Breast epithelium (tissue), 4 donors: ENCODE data around the gene SPRY2. TPM values are rescaled to one million over a fixed set of nuclear protein-coding genes. Genes with fewer than 3 reads are reported as not detected.

Experiments
- DNase-seq, 2 donors: peaks; one replicate each; pipeline ENCODE4 v3.0.0-alpha.2; 2019; ENCODE audit warnings: low spot score in 2 of 2
- H3K27ac ChIP-seq, 2 donors: fragments of 200-600 bp; sonication (generic) in 1 of 2; one replicate each; pipeline ENCODE4 v1.5.1; 2016 to 2019; ENCODE audit warnings: mild to moderate bottlenecking in 1 of 2
- H3K27me3 ChIP-seq, 2 donors: fragments of 200-600 bp; sonication (generic) in 1 of 2; one replicate each; pipeline versions ENCODE4 v1.5.1 to v1.6.0; 2017 to 2019; ENCODE audit warnings: control low read depth in 1 of 2, mild to moderate bottlenecking in 1 of 2
- H3K36me3 ChIP-seq: fragments of 200-600 bp; one replicate; pipeline ENCODE4 v1.5.1; 2019
- H3K4me1 ChIP-seq, 2 donors: fragments of 200-600 bp; sonication (generic); one replicate each; pipeline ENCODE4 v1.5.1; 2016 to 2019; ENCODE audit warnings: control low read depth in 1 of 2
- H3K4me3 ChIP-seq, 3 donors: fragments of 200-600 bp; sonication (generic); 1 replicate in 2 of 3; 2 replicates in 1 of 3; pipeline ENCODE4 v1.5.1; 2016 to 2019; ENCODE audit warnings: mild to moderate bottlenecking in 3 of 3, moderate library complexity in 2 of 3
- H3K9me3 ChIP-seq, 2 donors: fragments of 200-600 bp; sonication (generic) in 1 of 2; one replicate each; pipeline ENCODE4 v1.5.1; 2016 to 2019; ENCODE audit warnings: control low read depth in 1 of 2
- CTCF ChIP-seq, 3 donors: fragments of 450-650 bp; IDR thresholded peaks; one replicate each; pipeline ENCODE4 v1.5.1; 2016 to 2017; ENCODE audit warnings: antibody characterized with exemption in 3 of 3, mild to moderate bottlenecking in 3 of 3, moderate library complexity in 3 of 3
- POLR2A ChIP-seq: fragments of 450-650 bp; IDR thresholded peaks from one replicate; pipeline ENCODE4 v1.6.1; 2016; ENCODE audit warnings: antibody characterized with exemption, mild to moderate bottlenecking, moderate library complexity
- POLR2AphosphoS5 ChIP-seq, 3 donors: sonication (generic); formaldehyde crosslinking; IDR thresholded peaks; one replicate each; pipeline ENCODE4 v1.6.1; 2017; ENCODE audit warnings: antibody characterized with exemption in 3 of 3
- intact Hi-C: fragments of 100-400 bp; cut with DNase I; formaldehyde crosslinking; loops from one replicate; pipeline ENCODE4 v1.15.1; 2023; ENCODE audit warnings: low total_unique reads
- total RNA-seq, 3 donors: library from RNA; depleted of rRNA; stranded (reverse); fragments of >200 nt; gene quantifications; one replicate each; pipeline ENCODE4 v1.1.0, GENCODE V29; 2016

Gene SPRY2
- total RNA-seq, 3 donors from 2014 or later = 52.1 to 76.0 (median 71.0) TPM

- no peaks in the 10 kb centered on the region for H3K27me3 ChIP-seq
These were observed 937 bp upstream of the SPRY2 start for GRCh38 chr13:80341756-80342370.

DNA sequence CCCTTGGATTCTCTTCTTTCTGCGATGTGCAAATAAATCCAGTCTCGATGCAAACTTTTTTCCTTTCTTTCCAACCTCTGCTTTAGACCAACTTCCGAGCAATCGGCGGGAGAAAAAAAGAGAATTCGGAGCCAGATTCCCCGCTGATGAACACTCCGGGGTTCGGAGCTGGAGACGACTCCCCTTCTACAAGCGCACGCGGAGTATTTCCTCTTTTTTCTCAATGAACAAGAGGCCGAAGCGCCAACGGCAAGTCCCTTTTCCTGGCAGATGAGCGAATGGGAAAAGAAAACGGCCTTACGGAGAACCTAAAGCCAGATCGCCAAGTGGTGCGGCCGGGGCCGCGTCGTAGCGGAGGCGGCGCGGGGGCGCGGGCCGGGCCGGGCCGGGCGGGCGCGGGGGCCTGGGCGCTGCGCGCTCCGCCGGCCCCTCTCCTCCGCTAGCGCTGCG lies 250 bp downstream of the SPRY2 start:
- DNase-seq = peak in 1 of 2 donors; percentile 25
- intact Hi-C loops = no loop called here
- TF ChIP-seq POLR2A = no peak
- TF ChIP-seq POLR2AphosphoS5 (IDR thresholded peaks at IDR 0.05) = no peak
- no peak for TF ChIP-seq CTCF (IDR thresholded peaks at IDR 0.05)
- Histone ChIP-seq H3K4me3 (peak overlapping the region; percentile 59 to 88 (median 78)), H3K4me1 (no peaks in the 10 kb centered on the region), H3K27me3 (no peaks in the 10 kb centered on the region), H3K27ac (peak overlapping the region; percentile 96 to 98), H3K36me3 (no peaks in the 10 kb centered on the region), H3K9me3 (no peaks in the 10 kb centered on the region)

More at GRCh38 chr13:80341756-80342370, 937 bp upstream of the SPRY2 start:
- Histone ChIP-seq H3K4me1 (no peaks in the 10 kb centered on the region), H3K27ac (peak overlapping the region; percentile 96 to 98), H3K36me3 (no peaks in the 10 kb centered on the region), H3K4me3 (peak overlapping the region; percentile 59 to 88 (median 78)), H3K9me3 (no peaks in the 10 kb centered on the region)
- peak in 1 of 2 donors; percentile 46 for DNase-seq
- TF ChIP-seq CTCF (IDR thresholded peaks at IDR 0.05) = no peak
- no peak for TF ChIP-seq POLR2A
- no peak for TF ChIP-seq POLR2AphosphoS5 (IDR thresholded peaks at IDR 0.05)
- intact Hi-C loops = no loop called here

GRCh38 chr13:80339912-80340650 lies 845 bp downstream of the SPRY2 start:
- Histone ChIP-seq H3K36me3 (no peaks in the 10 kb centered on the region), H3K27ac (peak overlapping the region; percentile 96 to 98), H3K27me3 (no peaks in the 10 kb centered on the region), H3K4me3 (peak overlapping the region; percentile 59 to 88 (median 78)), H3K4me1 (no peaks in the 10 kb centered on the region), H3K9me3 (no peaks in the 10 kb centered on the region)
- peak in 1 of 2 donors; percentile 27 for DNase-seq
- TF ChIP-seq POLR2A (no peak), POLR2AphosphoS5 (IDR thresholded peaks at IDR 0.05) (no peak), CTCF (IDR thresholded peaks at IDR 0.05) (no peak)
- intact Hi-C loops = no loop called here

GRCh38 chr13:80339563-80339911 lies 1.4 kb downstream of the SPRY2 start:
- H3K27ac ChIP-seq = peak overlapping the region; percentile 96 to 98
- intact Hi-C loops = no loop called here
- peak overlapping the region; percentile 59 to 88 (median 78) for H3K4me3 ChIP-seq
- no peaks in the 10 kb centered on the region for H3K36me3 ChIP-seq
- TF ChIP-seq POLR2A = no peak
- no peak for TF ChIP-seq CTCF (IDR thresholded peaks at IDR 0.05)
- H3K4me1 ChIP-seq = no peaks in the 10 kb centered on the region
- H3K9me3 ChIP-seq = no peaks in the 10 kb centered on the region
- no peak for DNase-seq
- no peaks in the 10 kb centered on the region for H3K27me3 ChIP-seq
